HG03175 (cell line): Measurements from ENCODE around the gene SYN1.
"Not testable (repeated sequence)": the region's sequence is repeated elsewhere in the genome, so short reads cannot be mapped to it uniquely, and the experiment has no call there.

Experiments
- ATAC-seq: cut with Tn5 transposase; IDR thresholded peaks from one replicate; pipeline ENCODE4 v1.9.1; 2021; ENCODE audit warnings: mild to moderate bottlenecking, moderate library complexity; ENCODE audit not compliant: unreplicated experiment

The SYN1 gene

DNA sequence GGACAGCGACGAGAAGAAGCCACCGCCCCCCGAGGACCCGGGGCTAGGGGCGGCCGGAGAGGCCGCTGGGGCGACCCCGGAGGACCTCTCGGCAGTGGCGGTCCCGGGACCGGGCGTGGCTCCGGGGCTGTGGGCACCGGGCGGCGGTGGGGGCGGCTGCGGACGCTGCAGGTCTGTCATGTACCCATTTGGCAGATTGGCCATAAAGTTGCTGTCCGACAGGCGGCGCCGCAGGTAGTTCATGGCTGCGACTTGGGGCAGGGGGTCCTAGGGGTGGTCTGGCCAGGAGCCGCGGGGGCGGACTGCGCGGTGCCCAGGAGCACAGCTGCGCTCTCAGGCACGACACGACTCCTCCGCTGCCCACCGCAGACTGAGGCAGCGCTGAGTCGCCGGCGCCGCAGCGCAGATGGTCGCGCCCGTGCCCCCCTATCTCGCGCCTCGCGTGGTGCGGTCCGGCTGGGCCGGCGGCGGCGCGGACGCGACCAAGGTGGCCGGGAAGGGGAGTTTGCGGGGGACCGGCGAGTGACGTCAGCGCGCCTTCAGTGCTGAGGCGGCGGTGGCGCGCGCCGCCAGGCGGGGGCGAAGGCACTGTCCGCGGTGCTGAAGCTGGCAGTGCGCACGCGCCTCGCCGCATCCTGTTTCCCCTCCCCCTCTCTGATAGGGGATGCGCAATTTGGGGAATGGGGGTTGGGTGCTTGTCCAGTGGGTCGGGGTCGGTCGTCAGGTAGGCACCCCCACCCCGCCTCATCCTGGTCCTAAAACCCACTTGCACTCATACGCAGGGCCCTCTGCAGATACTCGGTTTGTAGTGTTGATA lies at the start of gene SYN1:
Gene SYN1, minus strand, starts transcription at position 372 of the 817 bp plus-strand sequence. Its CDS starts 129 bp downstream, at position 243.
- peak; percentile 66 for ATAC-seq

DNA sequence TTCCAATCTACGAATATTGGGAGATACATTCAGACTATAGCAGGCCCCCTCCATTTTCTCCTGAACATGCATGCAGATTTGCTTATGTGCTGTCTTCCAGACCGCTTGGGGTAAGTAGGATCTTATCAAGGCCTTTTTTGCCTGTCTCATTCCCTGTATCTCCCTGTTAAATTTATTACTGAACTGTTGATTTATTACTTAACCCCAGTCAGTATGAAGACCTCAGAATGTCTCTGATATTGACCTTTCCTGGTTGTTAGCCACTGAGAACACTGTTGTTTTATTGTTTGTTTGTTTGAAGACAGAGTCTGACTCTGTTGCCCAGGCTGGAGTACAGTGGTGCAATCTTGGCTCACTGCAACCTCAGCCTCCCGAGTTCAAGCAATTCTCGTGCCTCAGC lies 46.1 kb upstream of the SYN1 start:
- not testable (repeated sequence) for ATAC-seq

DNA sequence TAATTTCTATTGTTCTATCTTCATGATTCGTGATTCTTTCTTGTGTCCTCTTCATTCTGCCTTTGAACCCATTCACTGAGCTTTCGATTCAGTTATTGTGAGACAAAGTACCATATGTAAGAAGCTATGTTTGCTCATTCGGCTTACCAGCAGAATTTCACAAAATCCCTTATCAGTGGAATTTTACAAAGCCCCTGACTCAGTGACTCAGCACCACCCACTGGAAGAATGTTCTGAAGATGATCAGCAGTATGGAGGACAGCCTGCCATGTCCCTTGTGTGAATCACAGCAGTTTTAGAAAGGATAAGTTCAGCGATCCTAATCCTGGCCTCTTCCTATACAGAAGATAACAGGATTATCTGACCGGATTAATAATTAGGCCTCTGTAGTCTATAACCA lies 45.1 kb upstream of the SYN1 start:
- ATAC-seq = no peak

DNA sequence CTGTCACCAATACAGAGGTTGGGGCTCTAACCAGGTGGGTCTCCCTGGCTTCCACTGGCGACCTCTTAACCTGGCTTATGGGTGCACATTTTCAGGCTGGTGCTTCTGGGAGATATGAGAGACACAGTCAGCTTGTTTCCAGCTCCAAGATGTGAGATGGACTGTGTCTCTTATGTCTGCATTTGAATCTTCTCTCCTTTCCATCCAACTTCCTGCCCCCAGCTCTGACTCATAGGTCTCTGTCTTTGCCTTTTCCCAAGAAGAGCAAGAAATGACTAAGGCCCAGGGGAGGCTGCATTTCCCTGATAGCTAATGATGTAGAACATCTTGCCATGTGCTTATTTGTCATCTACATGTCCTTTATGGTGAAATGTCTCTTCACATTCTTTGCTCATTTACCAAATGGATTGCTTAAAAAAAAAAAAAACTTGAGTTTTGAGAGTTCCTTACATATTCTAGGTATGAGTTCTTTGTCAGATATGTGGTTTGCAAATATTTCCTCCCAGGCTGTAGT lies 42.5 kb upstream of the SYN1 start:
- no peak for ATAC-seq

DNA sequence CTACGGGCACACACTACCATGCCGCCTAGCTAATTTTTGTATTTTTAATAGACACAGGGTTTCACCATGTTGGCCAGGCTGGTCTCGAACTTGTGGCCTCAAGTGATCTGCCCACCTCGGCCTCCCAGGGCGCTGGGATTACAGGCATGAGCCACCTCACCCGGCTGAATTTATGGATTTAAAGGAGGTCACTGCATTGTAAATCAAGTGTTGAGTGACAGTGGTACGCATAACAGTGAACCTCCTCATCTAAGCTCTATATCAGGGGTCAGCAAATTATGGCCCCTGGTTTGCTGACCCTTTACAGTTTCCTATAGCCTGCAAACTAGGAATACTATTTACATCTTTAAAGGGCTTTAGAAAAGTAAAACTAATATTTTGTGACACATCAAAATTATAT lies 41.9 kb upstream of the SYN1 start:
- ATAC-seq = no peak

DNA sequence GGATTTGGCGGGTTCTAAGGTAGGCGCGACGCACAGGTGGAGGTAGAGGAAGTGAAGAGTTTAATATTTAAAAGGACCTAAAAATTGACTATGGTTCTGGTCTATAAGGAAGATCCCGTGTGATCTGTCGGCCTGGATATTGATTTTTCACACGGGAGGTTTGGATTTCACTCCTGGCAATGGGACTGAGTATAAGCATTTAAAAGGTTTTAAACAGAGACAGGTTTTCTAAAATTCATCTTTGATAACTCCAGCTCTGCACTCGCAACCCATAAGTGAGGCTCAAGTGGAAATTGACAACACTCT lies 39.7 kb upstream of the SYN1 start:
- no peak for ATAC-seq

DNA sequence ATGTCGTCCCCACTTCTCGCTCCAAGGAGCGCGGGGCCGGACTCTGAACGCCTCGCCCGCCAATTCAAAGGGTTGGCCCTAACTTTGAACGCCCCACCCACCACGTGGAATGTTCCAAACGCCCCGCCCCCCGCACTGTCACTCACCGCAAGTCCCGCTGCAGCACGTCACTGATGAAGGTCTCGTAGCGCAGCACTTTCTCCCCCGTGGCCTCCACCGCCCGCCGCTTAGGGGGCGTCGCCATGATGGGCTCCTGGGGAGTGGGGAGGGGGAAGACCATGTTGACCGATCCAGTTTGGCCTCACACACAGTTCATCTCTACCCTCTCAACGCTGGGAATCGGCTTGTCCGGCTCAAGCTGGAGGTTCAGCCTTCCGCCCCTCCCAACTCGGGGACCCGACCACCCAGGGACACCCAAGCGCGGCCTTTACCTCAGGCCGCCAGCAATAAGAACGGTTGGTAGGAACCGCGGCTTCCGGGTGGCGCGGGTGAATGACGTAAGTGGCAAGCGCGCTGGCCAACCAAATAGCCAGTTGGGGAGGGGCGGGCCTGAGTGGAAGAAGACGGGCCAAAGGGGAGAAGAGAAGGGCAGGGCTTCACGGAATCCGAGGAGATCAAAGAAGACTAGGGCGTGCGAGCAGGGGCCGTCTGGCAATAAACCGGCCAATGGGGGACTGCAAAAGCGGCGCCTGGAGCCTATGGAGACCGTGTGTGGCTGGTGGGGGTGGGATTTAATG lies 39.2 kb upstream of the SYN1 start, which contains the start of gene UXT:
Gene UXT, minus strand, starts transcription at position 497 of the 737 bp plus-strand sequence. Its CDS starts 253 bp downstream, at position 244.
- ATAC-seq = peak; percentile 82

DNA sequence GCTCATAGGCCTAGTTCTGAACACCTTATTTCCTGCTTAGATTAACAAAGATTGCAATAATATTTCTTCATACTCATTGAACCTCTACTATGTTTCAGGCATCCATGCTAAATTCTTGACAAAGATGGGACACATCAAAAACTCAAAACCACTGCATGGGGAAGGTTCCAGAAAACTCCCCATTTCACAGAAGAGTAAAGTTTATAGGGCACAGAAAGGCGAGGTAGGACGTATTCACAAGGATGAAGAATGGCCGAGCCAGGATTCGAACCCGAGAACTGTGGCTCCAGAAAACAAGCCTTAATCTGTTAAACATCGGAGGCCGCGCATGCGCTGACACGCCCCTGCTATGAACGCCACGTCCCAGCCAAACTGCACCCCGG lies 38.6 kb upstream of the SYN1 start:
- ATAC-seq = no peak

DNA sequence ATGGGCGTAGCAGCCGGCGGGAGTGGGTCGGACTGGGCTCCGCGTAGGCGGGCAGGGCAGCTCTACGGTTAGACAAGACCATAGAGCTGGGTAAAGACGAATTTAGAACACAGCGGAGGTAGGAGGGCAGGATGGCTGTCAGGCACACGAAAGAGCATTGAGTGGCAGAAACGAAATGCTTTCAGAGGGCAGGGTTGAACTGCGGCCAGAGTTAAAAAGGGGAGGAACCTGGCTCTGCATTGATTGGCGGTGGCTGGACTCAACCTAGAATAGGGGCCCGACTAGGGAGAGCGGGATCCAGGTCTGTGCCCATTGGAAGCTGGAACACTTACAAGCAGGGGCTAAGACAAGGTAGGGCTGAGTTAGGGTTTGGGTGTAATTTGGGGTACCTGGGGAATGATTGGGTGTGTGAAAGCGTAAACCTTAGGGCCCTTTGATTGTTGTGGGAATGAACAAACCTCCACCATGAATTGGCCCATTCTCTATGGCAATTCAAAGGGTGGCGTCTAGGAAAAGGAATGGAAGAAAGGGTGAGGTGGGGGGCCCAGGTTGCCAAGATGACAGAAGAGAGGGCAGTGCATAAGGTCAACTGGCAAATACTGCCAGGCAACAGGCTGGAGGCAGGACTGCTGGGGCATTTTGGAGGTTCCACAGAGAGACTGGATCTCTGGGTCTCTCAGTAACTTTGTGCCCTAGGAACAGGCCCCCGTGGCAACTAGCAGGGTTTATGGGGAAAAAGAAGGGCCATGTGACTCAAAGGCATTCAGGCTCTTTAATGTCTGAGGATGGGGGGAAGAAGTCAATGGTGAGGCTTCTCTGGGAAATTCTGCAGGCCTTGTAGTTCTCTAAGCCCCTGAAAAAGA lies 31.6 kb upstream of the SYN1 start:
- no peak for ATAC-seq

DNA sequence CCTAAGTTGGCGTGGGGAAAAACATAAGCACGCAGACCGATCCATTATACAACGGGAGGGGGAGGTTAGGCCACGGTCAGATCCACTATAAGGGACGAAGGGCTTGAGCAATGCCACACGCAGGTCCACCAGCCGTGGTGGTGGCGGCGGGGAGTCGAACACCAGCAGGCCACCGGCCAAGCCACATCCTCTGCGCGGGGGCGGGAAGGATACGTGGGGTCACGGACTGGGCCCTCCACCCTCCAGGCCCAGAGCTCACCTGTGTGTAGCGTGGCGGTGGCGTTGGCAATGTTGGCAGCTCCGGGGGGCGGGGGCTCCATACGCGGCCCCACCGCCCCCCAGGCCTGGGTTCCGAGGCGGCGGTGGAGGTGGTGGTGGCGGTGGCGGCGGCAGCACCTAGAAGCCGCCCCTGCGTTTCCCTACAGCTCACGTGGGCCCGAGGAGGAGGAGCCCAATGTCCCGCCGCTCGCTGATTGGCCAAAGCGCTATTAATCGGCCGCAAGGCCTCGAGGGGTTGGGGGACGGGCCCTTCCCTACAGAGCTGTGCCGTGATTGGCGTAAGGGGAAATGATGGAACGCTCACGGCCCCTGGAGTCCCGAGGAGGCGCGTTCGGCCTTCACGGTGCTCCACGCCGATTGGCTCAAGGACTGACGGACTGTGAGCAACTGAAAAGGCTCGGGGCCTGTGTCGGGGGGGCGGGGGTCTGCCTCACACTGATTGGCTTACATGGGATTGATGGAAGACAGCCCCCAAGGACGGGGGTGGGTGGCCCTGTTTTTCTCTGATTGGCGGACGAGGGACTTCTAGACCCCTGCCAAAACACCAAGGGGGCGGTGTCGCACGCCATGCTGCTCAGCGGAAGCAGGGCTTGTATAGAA lies 30.7 kb upstream of the SYN1 start, which contains the start of gene ELK1:
Gene ELK1, minus strand, starts transcription at position 400 of the 879 bp plus-strand sequence. CDS start 9,122 bp downstream, outside the sequence.
- ATAC-seq = peak; percentile 91

DNA sequence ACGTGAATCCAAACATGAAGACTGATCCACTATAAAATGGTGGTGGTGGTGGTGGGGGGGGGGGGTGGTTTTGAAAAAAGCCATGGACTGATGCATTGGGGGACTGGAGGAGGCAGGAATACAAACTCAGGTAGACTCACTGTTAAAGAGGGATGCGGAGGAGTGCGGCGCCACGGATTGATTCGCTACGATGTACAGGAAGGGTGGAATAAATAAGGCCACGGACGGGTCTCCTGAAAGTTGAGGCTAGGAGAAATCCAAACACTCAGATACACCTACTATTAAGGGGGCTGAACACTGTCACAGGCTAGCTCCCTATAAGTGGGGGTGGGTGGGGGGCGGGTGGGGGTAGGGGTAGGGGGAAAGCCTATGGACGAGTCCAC lies 30.1 kb upstream of the SYN1 start:
- ATAC-seq = no peak

DNA sequence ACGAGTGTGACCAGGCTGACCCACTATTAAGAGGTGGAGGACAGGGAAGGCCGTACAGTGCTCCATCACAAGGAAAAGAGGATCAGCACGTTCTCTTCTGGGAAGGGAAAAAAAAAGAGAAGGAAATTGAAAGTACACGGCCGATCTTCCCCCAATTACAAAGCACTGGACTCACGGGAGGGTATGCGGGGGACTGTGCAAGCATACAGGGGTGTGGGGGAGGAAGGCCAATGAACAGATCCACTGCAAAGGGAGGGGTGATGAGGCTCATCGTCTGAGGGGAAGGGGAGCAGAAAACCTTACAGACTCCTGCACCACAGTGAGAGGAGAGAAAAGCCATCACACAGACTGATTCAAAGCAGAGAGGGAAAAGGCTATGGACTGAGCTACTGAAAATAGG lies 29.6 kb upstream of the SYN1 start:
- ATAC-seq = no peak

DNA sequence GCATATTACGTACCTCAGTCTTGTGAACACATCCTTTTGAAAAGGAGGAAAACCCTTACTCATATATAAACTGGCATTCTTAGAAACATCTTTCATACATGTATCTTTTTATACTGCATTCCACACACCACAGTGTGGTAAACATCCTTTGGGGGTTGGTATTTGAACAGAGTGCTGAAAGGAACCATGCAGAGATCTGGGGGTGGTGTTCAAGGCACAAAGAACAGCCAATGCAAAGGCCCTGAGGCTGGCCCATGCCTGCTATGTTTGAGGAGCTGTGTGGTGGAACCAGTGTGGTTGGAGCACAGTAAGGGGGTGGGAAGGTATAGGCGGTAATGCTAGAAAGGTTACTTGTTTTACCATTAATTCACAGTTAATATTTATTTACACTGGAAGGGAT lies 28.7 kb upstream of the SYN1 start:
- no peak for ATAC-seq

DNA sequence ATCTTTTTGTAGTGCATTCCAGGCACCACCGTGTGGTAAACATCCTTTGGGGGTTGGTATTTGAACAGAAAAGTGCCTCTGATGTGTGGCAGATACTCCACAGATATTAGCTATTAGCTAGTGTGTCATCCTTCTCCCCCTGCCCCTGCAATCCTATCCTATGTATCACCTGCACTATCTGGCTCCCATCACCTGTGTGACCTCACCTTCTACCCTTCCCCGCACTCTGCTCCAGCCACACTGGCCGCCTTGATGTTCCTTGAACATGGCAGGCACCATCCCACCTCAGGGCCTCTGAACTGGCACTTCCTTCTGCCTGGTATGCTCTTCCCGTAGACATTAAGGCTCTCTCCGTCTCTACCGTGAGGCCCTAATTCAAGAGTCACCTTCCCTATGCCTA lies 27.0 kb upstream of the SYN1 start:
- ATAC-seq = no peak

DNA sequence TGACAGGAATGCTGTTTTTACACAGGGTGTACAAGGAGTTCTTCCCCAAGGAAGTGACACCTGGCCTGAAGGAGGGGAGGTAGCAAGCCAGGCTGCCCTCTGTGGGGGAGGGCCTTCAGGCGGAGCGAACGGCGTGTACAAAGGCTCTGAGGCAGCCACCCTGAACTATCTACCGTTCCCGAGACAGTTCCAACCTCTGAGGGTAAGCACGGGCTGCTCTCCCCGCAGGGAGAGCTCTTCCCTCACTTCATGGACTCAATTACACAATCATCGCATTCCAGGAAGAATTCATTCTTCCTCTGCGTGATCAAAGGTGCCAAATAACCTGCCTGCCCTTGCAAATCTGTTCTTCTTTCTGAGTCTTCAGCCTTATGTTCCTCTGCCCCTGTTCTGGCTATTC lies 25.9 kb upstream of the SYN1 start:
- no peak for ATAC-seq

DNA sequence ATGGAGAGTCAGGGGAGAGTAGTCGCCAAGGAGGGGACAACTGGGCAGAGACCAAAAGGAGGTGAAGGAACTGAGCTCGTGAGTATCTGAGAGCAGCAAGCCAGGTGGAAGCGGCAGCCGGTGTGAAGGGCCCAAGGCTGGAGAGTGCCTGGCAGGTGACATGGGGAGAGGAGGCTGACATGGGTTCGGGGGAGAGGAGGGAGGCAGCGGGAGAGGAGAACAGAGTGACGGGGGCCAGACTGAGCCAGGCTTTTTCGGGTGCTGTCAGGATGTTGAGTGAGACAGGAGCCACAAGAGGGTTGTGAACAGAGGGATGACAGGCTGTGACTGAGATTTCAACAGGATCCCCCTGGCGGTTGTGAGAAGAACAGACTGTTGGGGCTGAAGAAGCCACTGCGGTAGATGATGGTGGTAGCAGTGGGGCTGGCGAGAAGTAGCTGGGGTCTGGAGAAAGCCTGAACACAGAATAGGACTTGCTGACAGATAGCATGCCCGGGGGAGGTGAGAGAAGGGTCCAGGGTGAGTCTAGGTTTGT lies 25.0 kb upstream of the SYN1 start:
- ATAC-seq = no peak

DNA sequence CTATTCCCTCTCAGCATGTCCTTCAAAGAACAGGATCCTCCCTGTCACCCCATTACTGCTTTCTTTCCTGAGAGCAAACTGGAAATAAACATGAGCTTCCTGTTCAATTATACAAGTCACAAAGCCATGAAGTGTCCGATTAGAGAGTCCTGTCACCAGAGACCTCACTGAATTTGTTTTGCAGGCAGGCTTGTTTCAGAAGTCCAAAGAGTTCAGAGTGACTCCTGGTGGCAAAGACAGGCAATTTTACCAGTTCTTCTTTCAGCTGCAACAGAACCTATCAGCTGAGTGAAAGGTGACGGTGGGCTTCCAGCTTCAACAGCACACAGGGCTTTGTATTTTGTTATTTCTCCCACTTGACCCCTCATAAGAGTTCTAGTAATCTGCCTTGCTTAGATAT lies 24.3 kb upstream of the SYN1 start:
- no peak for ATAC-seq

DNA sequence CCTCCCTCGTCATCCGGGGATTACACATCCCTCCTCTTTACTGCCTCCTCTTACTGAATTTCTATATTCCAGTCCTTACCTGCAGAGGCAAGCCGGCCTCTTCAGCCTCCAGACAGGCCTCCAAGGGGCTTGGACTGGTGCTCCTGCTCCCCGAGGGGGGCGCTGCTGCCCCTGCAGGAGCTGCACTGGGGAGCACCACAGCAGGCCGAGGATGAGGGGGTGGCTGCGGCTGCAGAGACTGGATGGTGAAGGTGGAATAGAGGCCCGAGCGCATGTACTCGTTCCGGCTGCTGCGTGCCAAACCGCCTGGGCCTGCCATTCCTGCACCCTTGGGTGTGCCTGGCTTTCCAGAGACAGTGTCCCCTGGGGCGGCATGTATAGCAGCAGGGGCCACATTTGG lies 19.2 kb upstream of the SYN1 start:
- ATAC-seq = no peak

DNA sequence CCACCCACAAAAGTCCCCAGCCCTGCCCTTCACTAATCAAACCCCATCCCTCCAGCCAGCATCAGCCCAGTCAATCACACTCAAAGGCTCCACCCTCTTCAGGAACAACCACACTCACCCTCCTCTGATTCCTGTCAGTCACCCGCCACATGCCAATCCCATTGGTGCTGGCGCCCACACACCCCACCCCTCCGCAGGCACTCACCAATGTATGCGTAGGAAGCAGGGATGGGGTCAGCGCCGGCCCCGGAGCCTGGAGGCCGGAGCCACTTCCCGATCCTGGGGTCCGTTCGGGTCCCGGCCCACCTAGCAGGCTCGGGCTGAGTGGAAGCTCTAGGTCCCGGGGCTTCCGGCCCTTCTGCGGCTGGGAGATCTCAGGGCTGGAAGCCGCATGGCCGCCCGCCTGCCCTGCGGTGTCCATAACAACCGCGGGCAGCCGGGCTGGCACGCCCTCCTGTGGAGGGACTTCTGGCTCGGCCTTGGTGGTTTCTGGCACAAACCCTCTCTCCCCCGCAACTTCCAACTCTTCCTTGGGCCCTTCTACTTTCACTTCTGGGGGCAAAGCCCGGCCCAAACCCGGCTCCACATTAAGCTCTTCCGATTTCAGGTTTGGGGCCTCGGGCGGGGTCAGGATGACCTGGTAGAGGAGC lies 18.0 kb upstream of the SYN1 start:
- no peak for ATAC-seq
